Neuronal stem cell (in vitro differentiated cells): ENCODE results near the gene PRKCE.
A peak's percentile ranks its signal among the peaks of the same experiment; 100 is the strongest.

ENCODE experiments used
- DNase-seq: peaks from one replicate; pipeline ENCODE4 v3.0.0-alpha.2; 2013; ENCODE audit warnings: low spot score
- H2AFZ ChIP-seq: one replicate; pipeline ENCODE4 v1.6.1; 2013; ENCODE audit warnings: mild to moderate bottlenecking, low read length, inconsistent platforms
- H2AK5ac ChIP-seq: 2 replicates; pipeline ENCODE4 v1.6.1; 2013; ENCODE audit warnings: low read depth, mild to moderate bottlenecking, inconsistent platforms, low read length, moderate library complexity, mixed read lengths
- H2BK120ac ChIP-seq: 2 replicates; pipeline ENCODE4 v1.6.1; 2013; ENCODE audit warnings: low read depth, mild to moderate bottlenecking, inconsistent platforms, low read length, moderate library complexity, mixed read lengths
- H2BK12ac ChIP-seq: one replicate; pipeline ENCODE4 v1.6.1; 2013; ENCODE audit warnings: low read length, inconsistent platforms
- H2BK15ac ChIP-seq: 2 replicates; pipeline ENCODE4 v1.6.1; 2013; ENCODE audit warnings: mild to moderate bottlenecking, low read length, inconsistent platforms, mixed read lengths
- H2BK5ac ChIP-seq: one replicate; pipeline ENCODE4 v1.6.1; 2013; ENCODE audit warnings: inconsistent platforms, mild to moderate bottlenecking, low read length, moderate library complexity
- H3K14ac ChIP-seq: one replicate; pipeline ENCODE4 v1.6.1; 2013; ENCODE audit warnings: low read length, inconsistent platforms
- H3K18ac ChIP-seq: 2 replicates; pipeline ENCODE4 v1.6.1; 2013; ENCODE audit warnings: low read length, inconsistent platforms
- H3K23ac ChIP-seq: 2 replicates; pipeline ENCODE4 v1.6.1; 2013; ENCODE audit warnings: low read depth, mild to moderate bottlenecking, mixed read lengths, low read length, inconsistent platforms; ENCODE audit not compliant: poor library complexity
- H3K27ac ChIP-seq: replicated peaks from 3 replicates; pipeline ENCODE4 v1.5.1; 2013; ENCODE audit warnings: low read length, inconsistent platforms
- H3K27me3 ChIP-seq, 3 experiments: 2 replicates each; pipeline ENCODE4 v1.6.1; 2013; ENCODE audit warnings: low read length in 3 of 3, mild to moderate bottlenecking in 2 of 3, inconsistent platforms in 1 of 3, low read depth in 1 of 3, mixed read lengths in 1 of 3, moderate library complexity in 1 of 3; ENCODE audit not compliant: control insufficient read depth in 3 of 3, insufficient read depth in 3 of 3
- H3K36me3 ChIP-seq, 2 donors: replicated peaks in 1 of 2; 2 replicates each; pipeline ENCODE4 v1.6.1; 2013; ENCODE audit warnings: low read length in 2 of 2; ENCODE audit not compliant: control insufficient read depth in 2 of 2, insufficient read depth in 2 of 2
- H3K4ac ChIP-seq: 2 replicates; pipeline ENCODE4 v1.6.1; 2013; ENCODE audit warnings: inconsistent platforms, mild to moderate bottlenecking, low read length, moderate library complexity
- H3K4me1 ChIP-seq, 2 donors: 1 replicate in 1 of 2; 2 replicates in 1 of 2; pipeline ENCODE4 v1.6.1; 2013; ENCODE audit warnings: low read length in 2 of 2, low read depth in 1 of 2; ENCODE audit not compliant: control insufficient read depth in 2 of 2, insufficient read depth in 1 of 2
- H3K4me2 ChIP-seq: one replicate; pipeline ENCODE4 v1.6.1; 2013; ENCODE audit warnings: mild to moderate bottlenecking, low read length, inconsistent platforms; ENCODE audit not compliant: insufficient read depth, poor library complexity, severe bottlenecking
- H3K4me3 ChIP-seq, 2 donors: 2 replicates each; pipeline ENCODE4 v1.5.1; 2013; ENCODE audit warnings: low read length in 2 of 2, mild to moderate bottlenecking in 2 of 2, inconsistent platforms in 1 of 2, moderate library complexity in 1 of 2
- H3K79me1 ChIP-seq: one replicate; pipeline ENCODE4 v1.6.1; 2013; ENCODE audit warnings: low read depth, mild to moderate bottlenecking, inconsistent platforms, low read length, moderate library complexity
- H3K9ac ChIP-seq: one replicate; pipeline ENCODE4 v1.6.1; 2013; ENCODE audit warnings: mild to moderate bottlenecking, low read depth, low read length, inconsistent platforms; ENCODE audit not compliant: poor library complexity
- H3K9me3 ChIP-seq, 2 donors: replicated peaks in 1 of 2; 2 replicates each; pipeline versions ENCODE3 to v1.6.1; 2013; ENCODE audit warnings: low read length in 2 of 2, mild to moderate bottlenecking in 2 of 2, inconsistent platforms in 1 of 2, low read depth in 1 of 2, mixed read lengths in 1 of 2, moderate library complexity in 1 of 2; ENCODE audit not compliant: control insufficient read depth in 2 of 2, insufficient read depth in 1 of 2
- H4K8ac ChIP-seq: one replicate; pipeline ENCODE4 v1.6.1; 2013; ENCODE audit warnings: low read depth, mild to moderate bottlenecking, inconsistent platforms, low read length, moderate library complexity
- H4K91ac ChIP-seq: one replicate; pipeline ENCODE4 v1.6.1; 2013; ENCODE audit warnings: low read length, low read depth, mild to moderate bottlenecking, inconsistent platforms; ENCODE audit not compliant: poor library complexity
- WGBS, 2 donors: extraction: QIAGEN DNeasy Blood & Tissue Kit; methylation state at CpG; one replicate each; pipeline ENCODE4 v1.1.7; 2013; ENCODE audit warnings: missing lambda C conversion rate in 2 of 2, mixed read lengths in 1 of 2; ENCODE audit not compliant: insufficient read length in 2 of 2, insufficient replicate concordance in 1 of 2; ENCODE audit errors: extremely low coverage in 2 of 2; 5-methylcytosine and 5-hydroxymethylcytosine counted together

The PRKCE gene

DNA sequence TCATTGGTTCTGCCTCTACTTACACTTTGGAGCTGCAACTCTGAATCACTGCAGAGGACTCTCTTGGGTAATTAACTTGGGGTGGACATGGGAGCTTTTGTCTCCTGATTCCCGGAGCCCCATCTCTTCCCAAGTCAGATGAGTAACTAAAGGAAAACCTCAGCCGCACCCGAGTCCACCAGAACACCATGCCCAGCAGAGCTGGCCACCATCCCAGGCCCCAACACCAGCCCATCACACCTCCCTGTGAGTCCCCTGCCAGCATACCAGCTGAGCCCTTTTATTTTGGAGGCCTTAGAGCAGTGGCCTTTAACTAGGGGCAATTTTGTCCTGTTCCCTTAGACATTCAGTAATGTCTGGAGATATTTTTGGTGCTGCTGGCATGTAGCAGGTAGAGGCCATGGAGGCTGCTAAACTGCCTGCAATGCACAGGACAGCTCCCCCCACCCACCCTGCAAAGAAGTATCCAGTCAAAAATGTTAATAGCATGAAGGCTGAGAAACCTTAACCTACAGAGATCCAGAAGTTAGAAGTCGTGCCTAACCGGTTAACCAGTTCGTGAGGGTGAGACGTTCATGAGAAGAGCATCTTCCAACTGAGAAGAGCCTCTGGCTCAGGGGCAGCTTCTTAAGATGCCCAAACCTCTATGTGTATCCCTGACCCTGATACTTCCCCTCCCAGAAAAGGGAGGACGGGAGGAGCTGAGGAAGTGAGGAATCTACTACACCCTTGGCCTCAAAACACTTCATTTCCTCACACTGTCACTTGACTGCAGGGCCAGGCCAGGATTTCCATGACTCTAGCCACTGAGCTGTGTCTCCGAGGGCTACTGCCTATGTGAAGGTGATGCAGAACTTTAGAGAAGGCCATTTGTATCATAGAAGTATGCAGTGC lies 505.8 kb downstream of the PRKCE start:
- no peak overlapping the region for H2BK120ac ChIP-seq

DNA sequence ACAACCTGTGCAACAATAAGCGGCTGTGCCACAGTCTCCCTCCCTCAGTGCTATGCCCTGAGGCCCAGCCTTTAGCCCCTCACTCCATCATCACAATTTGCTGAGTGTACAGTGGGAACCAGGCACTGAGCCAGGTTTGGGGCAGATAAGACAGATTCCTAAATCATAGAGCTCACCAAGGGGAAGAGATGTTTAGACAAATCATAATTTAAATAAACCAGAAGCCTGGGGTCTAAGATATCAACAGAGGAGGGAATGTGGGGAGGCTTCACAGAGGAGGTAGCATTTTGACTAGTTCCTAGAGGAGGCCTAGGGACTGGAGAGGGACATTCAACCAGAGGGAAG lies 506.5 kb downstream of the PRKCE start:
- no peak overlapping the region for H2AFZ ChIP-seq
- H3K14ac ChIP-seq, result no peak overlapping the region
- no peaks in the 10 kb centered on the region for H3K27me3 ChIP-seq
- no peak for DNase-seq
- no peak overlapping the region for H3K18ac ChIP-seq
- H3K9ac ChIP-seq, result peak overlapping the region; percentile 26
- H2AK5ac ChIP-seq, result no peak overlapping the region
- H3K9me3 ChIP-seq, result no peaks in the 10 kb centered on the region
- H3K36me3 ChIP-seq, result no peaks in the 10 kb centered on the region
- no peak overlapping the region for H3K4ac ChIP-seq
- no peak overlapping the region for H2BK120ac ChIP-seq
- no peak overlapping the region for H3K27ac ChIP-seq
- H3K4me1 ChIP-seq, result peaks cover 0 to 1% of the 10 kb centered on the region in 2 donors
- H3K4me3 ChIP-seq, result no peak overlapping the region
- no peaks in the 10 kb centered on the region for H3K79me1 ChIP-seq
- no peak overlapping the region for H3K4me2 ChIP-seq
- no CpG with 5 or more reads among the region's 1 CpG for WGBS, 2 donors
- H2BK15ac ChIP-seq, result no peak overlapping the region
- peak overlapping the region; percentile 50 for H2BK12ac ChIP-seq
- H4K8ac ChIP-seq, result no peak overlapping the region
- peak overlapping the region; percentile 20 for H4K91ac ChIP-seq
- H3K23ac ChIP-seq, result no peak overlapping the region
- no peak overlapping the region for H2BK5ac ChIP-seq

More for the DNA sequence above, 505.8 kb downstream of the PRKCE start:
- no peaks in the 10 kb centered on the region for H3K79me1 ChIP-seq
- peaks cover 0 to 1% of the 10 kb centered on the region in 2 donors for H3K4me1 ChIP-seq
- H2AFZ ChIP-seq, result no peak overlapping the region
- no peak overlapping the region for H3K27ac ChIP-seq
- no peak overlapping the region for H2BK5ac ChIP-seq
- H3K18ac ChIP-seq, result no peak overlapping the region
- H3K27me3 ChIP-seq, result no peaks in the 10 kb centered on the region
- H3K14ac ChIP-seq, result no peak overlapping the region
- no peak for DNase-seq
- H2AK5ac ChIP-seq, result no peak overlapping the region
- no peak overlapping the region for H3K4me3 ChIP-seq
- peak overlapping the region; percentile 50 for H2BK12ac ChIP-seq
- WGBS, 2 donors, result no CpG with 5 or more reads among the region's 9 CpGs
- peak overlapping the region; percentile 26 for H3K9ac ChIP-seq
- no peak overlapping the region for H3K23ac ChIP-seq
- H4K8ac ChIP-seq, result no peak overlapping the region
- H3K36me3 ChIP-seq, result no peaks in the 10 kb centered on the region
- no peaks in the 10 kb centered on the region for H3K9me3 ChIP-seq
- no peak overlapping the region for H3K4me2 ChIP-seq
- H3K4ac ChIP-seq, result no peak overlapping the region
- H2BK15ac ChIP-seq, result no peak overlapping the region
- H4K91ac ChIP-seq, result peak overlapping the region; percentile 20

DNA sequence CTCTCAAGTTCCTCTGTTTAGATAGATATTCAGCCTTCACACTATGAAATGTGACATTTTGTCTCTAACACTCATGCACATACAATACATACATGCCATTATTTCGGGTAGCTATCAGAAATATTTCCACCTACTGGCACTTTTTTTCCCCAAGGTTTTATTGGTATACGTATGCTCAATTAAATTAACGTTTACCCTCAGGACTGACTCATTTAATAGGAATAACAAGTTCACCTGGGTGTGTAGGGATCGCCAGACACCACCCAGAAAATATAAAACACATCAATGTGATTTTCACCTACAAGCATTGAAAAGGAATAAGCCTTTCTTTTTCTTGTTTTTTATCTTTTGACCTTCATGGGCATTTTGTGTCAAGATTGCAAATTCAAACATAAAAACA lies 507.2 kb downstream of the PRKCE start:
- Histone ChIP-seq H2BK5ac (no peak overlapping the region), H3K18ac (no peak overlapping the region), H3K23ac (no peak overlapping the region), H2BK120ac (no peak overlapping the region), H3K9ac (no peak overlapping the region), H3K27ac (no peak overlapping the region), H2BK12ac (no peak overlapping the region), H3K27me3 (no peaks in the 10 kb centered on the region), H3K36me3 (no peaks in the 10 kb centered on the region), H2AFZ (no peak overlapping the region), H2AK5ac (no peak overlapping the region), H3K9me3 (no peaks in the 10 kb centered on the region), H3K79me1 (no peaks in the 10 kb centered on the region), H2BK15ac (no peak overlapping the region), H4K91ac (no peak overlapping the region), H3K4me2 (no peak overlapping the region), H4K8ac (no peak overlapping the region), H3K14ac (no peak overlapping the region), H3K4me1 (peaks cover 0 to 1% of the 10 kb centered on the region in 2 donors), H3K4me3 (no peak overlapping the region), H3K4ac (no peak overlapping the region)
- no CpG with 5 or more reads among the region's 4 CpGs for WGBS, 2 donors
- no peak for DNase-seq

DNA sequence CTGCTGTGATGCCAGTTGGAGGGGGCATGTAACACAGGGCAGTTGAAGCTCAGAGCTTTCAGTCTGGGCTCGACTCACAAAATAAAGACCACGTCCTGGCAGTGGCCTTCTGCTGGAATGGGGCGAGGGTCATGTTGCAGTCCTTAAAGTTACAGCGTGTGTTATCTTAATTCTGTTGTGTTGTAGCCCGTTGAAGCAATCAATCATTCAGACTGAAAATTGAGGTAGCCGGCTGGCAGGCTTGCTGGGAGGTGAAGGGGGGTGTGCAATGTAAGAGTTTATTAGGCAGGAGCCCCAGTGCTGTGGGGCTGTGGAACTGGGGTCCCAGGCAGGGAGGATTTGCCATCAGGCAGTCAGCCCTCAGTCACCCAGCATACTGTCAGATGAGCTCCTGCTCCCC lies 508.9 kb downstream of the PRKCE start:
- WGBS, 2 donors, result no CpG with 5 or more reads among the region's 6 CpGs
- Histone ChIP-seq H2BK120ac (no peak overlapping the region), H3K18ac (no peak overlapping the region)

More for the DNA sequence above, 508.9 kb downstream of the PRKCE start:
- H3K23ac ChIP-seq, result no peak overlapping the region
- no peak for DNase-seq
- no peak overlapping the region for H4K91ac ChIP-seq
- no peak overlapping the region for H3K9ac ChIP-seq
- H4K8ac ChIP-seq, result no peak overlapping the region
- H3K27me3 ChIP-seq, result no peaks in the 10 kb centered on the region
- H3K79me1 ChIP-seq, result no peaks in the 10 kb centered on the region
- no peaks in the 10 kb centered on the region for H3K36me3 ChIP-seq
- no peak overlapping the region for H2AK5ac ChIP-seq
- no peak overlapping the region for H3K4ac ChIP-seq
- H3K27ac ChIP-seq, result no peak overlapping the region
- no peak overlapping the region for H2AFZ ChIP-seq
- H3K4me2 ChIP-seq, result no peak overlapping the region
- no peaks in the 10 kb centered on the region for H3K9me3 ChIP-seq
- no peak overlapping the region for H2BK12ac ChIP-seq
- no peak overlapping the region for H3K4me3 ChIP-seq
- peaks cover 0 to 9% of the 10 kb centered on the region in 2 donors for H3K4me1 ChIP-seq
- H2BK15ac ChIP-seq, result no peak overlapping the region
- no peak overlapping the region for H2BK5ac ChIP-seq
- peak overlapping the region; percentile 4 for H3K14ac ChIP-seq
